Measurements from ENCODE around the gene C6orf58.
"Not testable (repeated sequence)": the region's sequence is repeated elsewhere in the genome, so short reads cannot be mapped to it uniquely, and the experiment has no call there.

Gene C6orf58

GRCh38 chr6:127593456-127593855 lies 16.5 kb downstream of the C6orf58 start:
- DNase-seq = not testable (repeated sequence)

GRCh38 chr6:127606131-127606562 lies 29.2 kb downstream of the C6orf58 start:
- no peak for DNase-seq

GRCh38 chr6:127608554-127609270 lies 31.7 kb downstream of the C6orf58 start:
- no peak for DNase-seq

DNA sequence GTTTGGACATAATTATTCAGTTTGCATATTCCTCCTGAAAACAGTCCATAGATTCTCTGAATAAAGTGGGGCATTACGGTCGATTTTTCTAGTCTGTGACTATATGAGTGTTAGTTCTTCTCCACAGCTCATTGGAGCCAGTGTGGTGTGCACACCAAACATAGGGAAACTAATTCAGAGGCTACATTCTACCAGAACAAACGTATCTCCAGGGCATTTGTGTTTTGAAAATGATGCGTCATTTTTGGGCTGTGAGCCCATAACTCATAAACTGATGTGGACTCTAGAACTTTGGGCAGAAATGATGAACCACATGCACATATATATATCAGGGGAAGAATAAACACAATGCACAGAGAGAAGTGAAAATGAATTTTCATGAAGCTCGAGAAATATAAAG lies 41.8 kb downstream of the C6orf58 start:
- DNase-seq = no peak

- DNase-seq = no peak
Measured at GRCh38 chr6:127630800-127631199, 53.8 kb downstream of the C6orf58 start.

- no peak for DNase-seq
Measured at GRCh38 chr6:127634178-127634577, 57.2 kb downstream of the C6orf58 start.

DNA sequence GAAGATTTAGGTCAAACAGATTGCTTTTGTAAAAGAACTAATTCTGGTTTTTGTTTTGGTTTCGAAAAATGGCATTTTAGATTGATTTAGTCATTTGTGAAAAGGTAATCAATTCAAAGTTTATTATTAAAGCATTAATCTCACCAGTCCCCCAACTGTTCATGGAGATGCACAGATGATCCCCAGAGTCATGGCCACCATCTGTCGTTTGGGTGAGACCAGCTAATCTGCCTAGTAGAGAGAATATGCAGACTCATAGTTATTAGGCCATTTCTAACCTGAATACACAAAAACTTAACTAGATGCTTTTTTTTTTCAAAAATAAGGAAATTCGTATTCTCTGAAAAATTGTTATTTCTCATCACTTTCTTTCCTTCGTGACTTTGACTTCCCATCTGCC lies 58.1 kb downstream of the C6orf58 start:
- no peak for DNase-seq

DNA sequence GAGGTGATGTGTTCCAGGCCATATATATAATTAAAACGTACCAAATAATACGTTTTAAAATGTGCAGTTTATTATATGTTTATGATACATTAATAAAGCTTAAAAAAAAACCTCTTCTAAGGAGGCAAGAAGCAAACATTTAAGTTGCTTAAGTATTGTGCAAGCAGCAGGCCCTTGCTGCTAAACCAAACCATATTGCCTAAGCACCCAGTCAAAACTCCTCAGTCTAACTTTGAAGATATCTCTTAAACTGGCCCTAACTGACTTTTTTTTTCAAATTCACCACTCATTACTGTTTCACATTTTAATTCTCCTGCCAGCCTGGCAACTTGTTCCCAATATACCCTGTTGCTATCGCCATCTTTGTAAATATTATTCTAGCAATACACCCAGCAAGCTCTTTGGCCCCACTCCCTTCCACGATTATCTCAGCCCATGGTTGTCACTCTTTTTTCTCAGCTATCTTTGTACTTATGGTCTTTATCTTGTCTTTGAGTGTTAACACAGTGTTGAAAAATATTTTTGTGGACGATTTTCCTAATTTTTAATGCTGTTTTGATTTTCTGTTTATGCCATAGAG lies 60.9 kb downstream of the C6orf58 start:
- no peak for DNase-seq

Measured in activated CD4-positive, alpha-beta T cell treated with anti-CD3 and anti-CD28 coated beads, Interleukin-2, amount 50 U/mL, for 4 hours (primary cell).